ENCODE results near the gene HSF5. TPM values are rescaled to one million over a fixed set of nuclear protein-coding genes. Genes with fewer than 3 reads are reported as not detected.

Gene HSF5
- total RNA-seq, 2 experiments from 2014 or later = 0.22 TPM; not detected in 1

- CTCF ChIA-PET (ENCODE audit: unreplicated experiment) = no interaction called here
- Histone ChIP-seq H3K9me2 (ENCODE audit: insufficient read depth, low read length) (no peaks in the 10 kb centered on the region), H3K4me2 (ENCODE audit: low read length) (no peak overlapping the region), H3K4me3 (ENCODE audit: low read depth, low read length, poor library complexity, severe bottlenecking) (no peak overlapping the region), H4K20me1 (ENCODE audit: insufficient read depth, low read length) (no peaks in the 10 kb centered on the region), H3K9me3 (ENCODE audit: low read length) (no peaks in the 10 kb centered on the region), H3K27ac (ENCODE audit: low read depth, low read length, poor library complexity, severe bottlenecking) (no peak overlapping the region), H3K36me3 (ENCODE audit: insufficient read depth, low read length) (no peaks in the 10 kb centered on the region), H3K4me1 (ENCODE audit: insufficient read depth, low read length, poor library complexity, severe bottlenecking) (peaks cover 18% of the 10 kb centered on the region), H2AFZ (ENCODE audit: low read length) (no peak overlapping the region), H3K79me2 (ENCODE audit: insufficient read depth, low read depth, low read length) (no peaks in the 10 kb centered on the region)
- TF ChIP-seq EZH2phosphoT487 (IDR thresholded peaks at IDR 0.05; ENCODE audit: borderline replicate concordance, low read depth, low read length) (no peak), CTCF (conservative IDR thresholded peaks at IDR 0.05; ENCODE audit: low read length) (no peak)
- DNase-seq (ENCODE audit: low spot score) = no peak
- BruUV-seq (replicated peaks) = no TSS peak
- intact Hi-C loops (cut with micrococcal nuclease; ENCODE audit: unreplicated experiment) = no loop called here
- POLR2A ChIA-PET = no interaction called here
These were observed 66.5 kb downstream of the HSF5 start for GRCh38 chr17:58421711-58422110.

- Histone ChIP-seq H3K9me2 (ENCODE audit: insufficient read depth, low read length) (no peaks in the 10 kb centered on the region), H3K4me3 (ENCODE audit: low read depth, low read length, poor library complexity, severe bottlenecking) (no peak overlapping the region), H3K36me3 (ENCODE audit: insufficient read depth, low read length) (no peaks in the 10 kb centered on the region), H4K20me1 (ENCODE audit: insufficient read depth, low read length) (no peaks in the 10 kb centered on the region), H3K79me2 (ENCODE audit: insufficient read depth, low read depth, low read length) (no peaks in the 10 kb centered on the region), H3K27ac (ENCODE audit: low read depth, low read length, poor library complexity, severe bottlenecking) (no peak overlapping the region), H2AFZ (ENCODE audit: low read length) (no peak overlapping the region), H3K4me2 (ENCODE audit: low read length) (no peak overlapping the region), H3K4me1 (ENCODE audit: insufficient read depth, low read length, poor library complexity, severe bottlenecking) (peaks cover 18% of the 10 kb centered on the region), H3K9me3 (ENCODE audit: low read length) (no peaks in the 10 kb centered on the region)
- no peak for TF ChIP-seq CTCF (conservative IDR thresholded peaks at IDR 0.05; ENCODE audit: low read length)
- TF ChIP-seq EZH2phosphoT487 (IDR thresholded peaks at IDR 0.05; ENCODE audit: borderline replicate concordance, low read depth, low read length) = no peak
- CTCF ChIA-PET (ENCODE audit: unreplicated experiment) = no interaction called here
- BruUV-seq (replicated peaks) = no TSS peak
- intact Hi-C loops (cut with micrococcal nuclease; ENCODE audit: unreplicated experiment) = no loop called here
- POLR2A ChIA-PET = interaction anchor here (0.6 to 1.4 kb wide), 3 partner anchors 18 to 357 kb away, joined by 3 to 10 read pairs (median 4); partner anchors contain the start of gene SUPT4H1
- no peak for DNase-seq (ENCODE audit: low spot score)
These were observed 67.4 kb downstream of the HSF5 start for GRCh38 chr17:58420827-58421226.

GRCh38 chr17:58417300-58418092, 70.7 kb downstream of the HSF5 start, which contains the start of gene RNF43:
TSS of gene RNF43 (minus strand) at chr17:58417534. CDS start at chr17:58415577, 1,957 bp downstream.
- H2AFZ ChIP-seq (ENCODE audit: low read length) = peak within 1 kb of the TSS; percentile 63; the same call in 1 of the 2 replicates
- peak within 1 kb of the TSS; percentile 8 for H3K4me3 ChIP-seq (ENCODE audit: low read depth, low read length, poor library complexity, severe bottlenecking)
- ChIA-PET POLR2A (interaction anchor here (0.5 to 2.3 kb wide), 13 partner anchors 13 to 573 kb away, joined by 3 to 17 read pairs (median 4); partner anchors contain the start of gene SUPT4H1), CTCF (ENCODE audit: unreplicated experiment) (interaction anchor here (0.6 to 1.5 kb wide), 10 partner anchors 9 to 937 kb away, joined by 3 to 9 read pairs (median 4); partner anchors contain the start of gene SUPT4H1)
- no TSS peak for BruUV-seq (replicated peaks)
- H3K36me3 ChIP-seq (ENCODE audit: insufficient read depth, low read length) = no peaks in the 10 kb centered on the region
- no peaks in the 10 kb centered on the region for H3K9me3 ChIP-seq (ENCODE audit: low read length)
- peaks cover 18% of the 10 kb centered on the region for H3K4me1 ChIP-seq (ENCODE audit: insufficient read depth, low read length, poor library complexity, severe bottlenecking)
- TF ChIP-seq CTCF (conservative IDR thresholded peaks at IDR 0.05; ENCODE audit: low read length) (peak; percentile 87), EZH2phosphoT487 (IDR thresholded peaks at IDR 0.05; ENCODE audit: borderline replicate concordance, low read depth, low read length) (no peak)
- no peaks in the 10 kb centered on the region for H3K9me2 ChIP-seq (ENCODE audit: insufficient read depth, low read length)
- no peaks in the 10 kb centered on the region for H3K79me2 ChIP-seq (ENCODE audit: insufficient read depth, low read depth, low read length)
- no peaks in the 10 kb centered on the region for H4K20me1 ChIP-seq (ENCODE audit: insufficient read depth, low read length)
- H3K27ac ChIP-seq (ENCODE audit: low read depth, low read length, poor library complexity, severe bottlenecking) = no peak within 1 kb of the TSS
- intact Hi-C loops (cut with micrococcal nuclease; ENCODE audit: unreplicated experiment) = loop anchor here (1.0 to 5.0 kb wide), 3 partner anchors 50 to 89 kb away; partner anchors contain the start of genes SUPT4H1 and TSPOAP1
- DNase-seq (ENCODE audit: low spot score) = peak; percentile 89
- H3K4me2 ChIP-seq (ENCODE audit: low read length) = peak within 1 kb of the TSS; percentile 51
